NOMO-1 treated with dmso at 0.1 percent for 144 hours (cell line): ENCODE measurements around the gene SALL3.
"Not testable (repeated sequence)": the region's sequence is repeated elsewhere in the genome, so short reads cannot be mapped to it uniquely, and the experiment has no call there.

Experiments
- DNase-seq: peaks from one replicate; lab custom pipeline; 2025; ENCODE audit not compliant: unreplicated experiment; lab: John Stamatoyannopoulos, UW

The SALL3 gene

DNA sequence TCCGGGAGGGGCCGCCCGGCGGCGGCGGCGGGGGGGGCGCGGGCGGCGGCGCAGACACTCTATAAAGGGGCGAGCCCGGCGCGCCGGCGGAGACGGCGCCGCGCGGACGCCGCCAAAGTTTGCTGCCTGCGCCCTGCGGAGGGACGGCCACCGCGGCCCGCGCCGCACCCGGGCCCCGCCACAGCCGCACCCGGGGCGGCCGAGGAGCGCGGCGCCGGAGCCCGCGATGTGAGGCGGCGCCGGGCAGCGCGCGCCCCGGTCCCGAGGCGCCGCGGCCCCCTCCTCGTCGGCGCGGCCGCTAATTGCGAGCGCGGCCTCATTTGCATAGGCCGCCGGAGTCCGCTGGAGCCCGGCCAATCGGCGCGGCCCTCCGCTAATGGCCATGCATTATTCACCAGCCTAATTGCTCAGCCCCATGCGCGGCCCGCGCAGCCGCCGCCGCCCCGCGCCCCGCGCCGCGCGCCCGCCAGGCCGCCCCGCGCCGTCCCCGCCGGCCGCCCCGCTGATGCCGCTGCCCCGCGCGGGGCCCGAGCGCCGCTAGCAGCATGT is at the start of gene SALL3:
SALL3 (plus strand) TSS at position 89 of the 549 bp plus-strand sequence; CDS start at position 546, 457 bp downstream.
- DNase-seq, result no peak

DNA sequence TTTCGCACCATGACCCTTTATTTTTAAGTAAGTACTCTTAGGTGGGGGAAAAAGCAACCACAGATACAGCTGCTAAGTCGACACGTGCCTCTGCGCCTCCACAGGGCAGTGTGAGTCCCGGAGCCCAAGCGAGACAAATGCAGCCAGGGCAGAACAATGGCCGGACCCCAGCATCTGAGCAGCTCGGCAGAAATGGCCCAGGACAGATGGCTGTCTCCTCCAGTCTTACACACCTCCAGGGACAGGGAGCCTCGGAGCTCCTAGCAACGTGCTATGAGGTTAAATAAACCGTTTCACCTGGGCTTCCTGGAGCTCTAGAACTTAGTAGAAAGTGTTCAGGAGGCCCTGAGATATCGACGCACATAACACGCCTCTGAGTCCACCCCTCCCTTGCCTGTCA is 47.3 kb upstream of the SALL3 start:
- DNase-seq, result no peak

DNA sequence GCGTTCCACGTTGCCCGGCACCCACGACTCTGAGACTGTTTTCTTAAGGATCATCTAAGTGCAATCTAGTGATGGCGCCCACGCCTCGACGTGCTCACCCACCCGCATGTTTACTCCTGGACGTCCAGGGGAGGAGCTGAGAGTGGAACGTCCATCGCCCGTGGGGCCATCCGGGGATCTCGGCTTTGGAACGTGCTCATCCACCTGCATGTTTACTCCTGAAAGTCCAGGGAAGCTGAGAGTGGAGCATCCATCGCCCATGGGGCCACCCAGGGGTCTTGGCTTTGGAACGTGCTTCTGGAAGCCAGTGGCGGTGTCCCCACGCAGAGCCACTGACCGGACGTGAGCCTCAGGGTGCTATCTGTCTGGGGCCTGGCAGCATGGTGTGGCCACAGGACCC is 45.6 kb upstream of the SALL3 start:
- DNase-seq, result no peak

DNA sequence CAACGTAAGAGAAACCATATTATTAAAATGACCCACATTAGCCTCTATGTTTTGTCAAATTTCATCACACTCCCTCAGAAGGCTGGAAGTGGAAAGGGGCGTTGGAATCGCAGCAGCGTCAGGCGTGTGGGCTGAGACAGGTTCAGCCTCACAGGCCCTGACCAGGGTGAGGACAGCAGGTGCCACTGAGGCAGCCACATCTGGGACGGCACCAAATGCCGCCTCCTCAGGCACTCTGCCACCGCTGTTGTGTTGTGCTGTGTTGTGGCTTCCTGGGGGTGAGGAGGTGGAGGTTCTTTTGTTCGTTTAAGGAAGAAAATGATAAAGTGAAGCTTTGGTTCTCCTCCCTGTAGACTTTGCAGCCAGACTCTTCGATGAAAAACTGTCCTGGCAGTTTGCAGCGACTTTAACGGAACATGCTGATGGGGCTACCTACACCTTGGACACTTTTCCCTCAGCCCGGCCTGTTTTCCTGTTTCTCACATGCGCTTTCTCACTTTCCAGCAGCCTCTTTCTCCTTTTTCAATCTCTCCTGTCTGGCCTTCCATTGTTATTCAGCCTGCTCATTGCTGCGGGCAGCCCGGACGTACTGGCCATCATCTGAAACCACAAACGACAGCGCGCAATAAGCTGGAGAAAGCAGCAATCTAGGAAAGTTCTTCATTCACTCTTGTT is 44.9 kb upstream of the SALL3 start:
- DNase-seq, result no peak

DNA sequence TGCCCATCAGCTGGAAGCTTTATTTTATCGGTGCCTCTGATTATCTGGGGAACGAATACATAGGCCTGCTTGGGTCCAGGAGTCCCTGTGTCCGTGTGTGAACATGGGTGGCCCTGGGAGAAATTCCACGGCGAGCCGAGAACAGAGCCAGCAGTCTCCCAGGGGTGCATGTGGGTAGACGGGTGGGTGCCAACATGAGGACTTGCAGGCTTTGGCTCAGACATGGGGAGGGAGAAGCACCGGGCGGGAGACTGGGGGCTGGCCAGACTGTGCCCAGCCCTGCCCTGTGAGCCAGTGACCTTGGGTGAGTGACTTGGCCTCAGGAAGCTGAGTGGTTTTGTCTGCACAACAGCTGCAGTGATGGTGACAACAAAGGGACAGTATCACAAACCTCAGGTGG is 44.2 kb upstream of the SALL3 start:
- DNase-seq, result no peak

DNA sequence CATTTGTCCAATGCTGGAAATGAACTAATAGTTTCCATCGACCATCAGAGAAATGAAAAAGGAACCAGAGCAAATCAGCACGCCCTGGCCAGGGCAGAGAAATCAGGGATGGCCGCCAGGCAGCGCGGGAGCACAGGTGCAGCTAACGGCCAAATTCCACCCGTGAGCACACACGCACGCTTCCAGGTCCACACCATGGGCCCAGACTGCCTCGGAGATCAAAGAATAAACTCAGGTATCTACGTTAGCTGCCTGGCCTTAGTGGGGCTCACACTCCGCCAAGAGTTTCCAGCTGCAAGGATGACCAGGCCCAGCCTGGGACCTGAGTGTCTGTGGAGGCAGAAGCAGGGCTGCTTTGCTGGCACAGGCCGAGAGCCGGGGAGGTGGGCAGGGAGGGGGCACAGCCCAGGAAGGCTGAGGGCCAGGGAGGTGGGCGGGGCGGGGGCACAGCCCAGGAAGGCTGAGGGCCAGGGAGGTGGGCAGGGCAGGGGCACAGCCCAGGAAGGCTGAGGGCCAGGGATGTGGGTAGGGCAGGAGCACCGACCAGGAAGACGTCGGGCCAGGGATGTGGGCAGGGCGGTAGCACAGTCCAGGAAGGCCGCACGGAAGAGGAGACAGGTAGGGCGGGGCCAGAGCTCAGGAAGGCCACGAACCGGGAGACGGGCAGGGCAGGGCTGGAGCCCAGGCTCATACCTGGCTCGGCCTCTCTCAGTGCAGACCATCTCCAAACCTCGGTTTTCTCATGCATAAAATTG is 43.2 kb upstream of the SALL3 start:
- DNase-seq, result no peak

DNA sequence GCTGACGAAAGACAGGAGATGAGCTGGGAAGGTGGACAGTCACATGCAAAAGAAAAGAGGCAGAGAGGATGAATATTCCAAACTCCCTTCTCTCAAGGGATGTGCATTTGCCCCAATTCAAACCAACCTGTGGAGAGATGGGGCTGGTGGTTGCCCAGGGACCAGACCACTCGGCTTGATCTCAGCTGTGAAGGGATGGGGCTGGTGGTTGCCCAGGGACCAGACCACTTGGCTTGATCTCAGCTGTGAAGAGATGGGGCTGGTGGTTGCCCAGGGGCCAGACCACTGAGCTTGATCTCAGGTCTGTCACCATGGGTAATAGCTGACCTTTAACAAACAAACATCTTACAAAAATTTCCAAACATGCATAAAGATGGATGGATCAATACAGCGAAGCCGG is 42.5 kb upstream of the SALL3 start:
- DNase-seq, result no peak

DNA sequence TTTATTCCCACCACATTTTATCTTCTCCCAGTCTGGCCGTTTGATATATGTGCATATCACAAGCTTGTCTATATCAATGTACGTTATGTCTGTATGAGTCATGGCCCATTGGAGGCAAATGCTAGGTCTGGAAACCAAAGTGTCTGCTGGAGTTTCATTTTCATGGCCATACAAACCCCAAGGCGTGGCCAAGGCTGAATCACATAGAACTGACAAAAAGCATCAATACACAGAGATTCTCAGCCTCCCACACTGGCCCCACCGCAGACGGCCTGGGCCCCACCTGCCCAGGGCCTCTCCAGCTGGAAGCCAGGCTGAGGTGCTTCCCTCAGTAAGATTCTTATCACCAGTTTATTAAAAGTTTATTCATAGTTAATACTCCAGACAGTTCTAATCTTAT is 40.5 kb upstream of the SALL3 start:
- DNase-seq, result no peak

DNA sequence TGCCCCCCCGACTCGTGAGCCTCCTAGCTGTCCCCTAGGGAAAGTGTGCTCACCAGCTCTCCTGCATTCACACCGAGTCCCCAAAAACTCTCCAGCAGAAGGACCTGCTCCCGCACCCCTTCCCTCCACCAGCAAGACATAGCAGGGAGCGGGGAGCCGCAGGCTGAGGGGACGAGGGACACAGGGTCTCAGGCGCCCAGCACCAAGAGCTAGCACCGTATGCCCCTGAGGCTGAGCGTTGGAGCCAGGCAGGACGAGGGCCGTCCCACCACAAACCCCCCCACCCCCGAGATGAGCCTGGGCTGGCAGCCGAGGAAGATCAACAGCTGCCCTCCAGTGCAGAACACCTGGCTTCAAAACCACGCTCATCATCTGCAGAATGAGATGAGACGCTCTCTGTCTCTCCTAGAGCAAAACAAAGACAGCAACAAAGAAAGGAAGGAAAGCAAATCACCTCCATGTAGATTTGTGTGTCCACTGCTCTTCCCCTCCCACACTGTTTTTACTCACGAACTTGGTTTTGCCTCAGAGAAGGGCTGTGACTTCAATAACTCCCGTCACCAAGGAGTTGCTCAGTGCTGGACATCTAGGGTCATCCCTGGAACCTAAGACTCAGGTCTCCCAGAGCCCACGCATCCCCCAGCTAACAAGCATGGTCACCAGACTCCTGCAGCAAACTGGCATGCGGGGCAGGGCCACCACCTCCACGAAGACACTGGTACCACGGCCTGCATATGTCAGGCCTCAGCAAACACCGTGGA is 39.7 kb upstream of the SALL3 start:
- DNase-seq, result no peak

DNA sequence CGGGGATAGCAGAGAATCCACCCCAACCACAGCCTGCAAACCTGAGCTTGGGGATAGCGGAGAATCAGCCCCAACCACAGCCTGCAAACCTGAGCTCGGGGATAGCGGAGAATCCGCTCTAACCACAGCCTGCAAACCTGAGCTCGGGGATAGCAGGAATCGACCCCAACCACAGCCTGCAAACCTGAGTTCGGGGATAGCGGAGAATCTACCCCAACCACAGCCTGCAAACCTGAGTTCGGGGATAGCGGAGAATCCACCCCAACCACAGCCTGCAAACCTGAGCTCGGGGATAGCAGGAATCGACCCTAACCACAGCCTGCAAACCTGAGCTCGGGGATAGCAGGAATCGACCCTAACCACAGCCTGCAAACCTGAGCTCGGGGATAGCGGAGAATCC is 37.4 kb upstream of the SALL3 start:
- not testable (repeated sequence) for DNase-seq

DNA sequence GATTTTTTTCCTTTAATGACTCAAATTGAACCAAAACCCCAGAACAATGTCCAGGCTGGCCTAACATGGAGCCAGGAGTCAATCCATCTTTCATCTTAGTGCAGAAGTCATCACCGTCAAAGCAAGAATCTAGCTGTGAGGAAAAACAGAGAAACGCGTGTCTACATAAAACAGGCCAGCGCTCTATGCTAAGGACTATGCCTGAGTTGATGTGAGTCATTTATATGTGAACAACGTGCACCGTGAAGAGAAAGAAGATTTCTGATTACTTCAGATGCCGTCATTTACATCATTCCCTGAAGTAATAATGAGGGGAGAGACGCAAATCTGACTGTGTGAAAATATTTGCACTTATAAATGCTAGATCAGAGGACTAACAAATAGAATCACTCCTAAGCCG is 34.0 kb upstream of the SALL3 start:
- no peak for DNase-seq

DNA sequence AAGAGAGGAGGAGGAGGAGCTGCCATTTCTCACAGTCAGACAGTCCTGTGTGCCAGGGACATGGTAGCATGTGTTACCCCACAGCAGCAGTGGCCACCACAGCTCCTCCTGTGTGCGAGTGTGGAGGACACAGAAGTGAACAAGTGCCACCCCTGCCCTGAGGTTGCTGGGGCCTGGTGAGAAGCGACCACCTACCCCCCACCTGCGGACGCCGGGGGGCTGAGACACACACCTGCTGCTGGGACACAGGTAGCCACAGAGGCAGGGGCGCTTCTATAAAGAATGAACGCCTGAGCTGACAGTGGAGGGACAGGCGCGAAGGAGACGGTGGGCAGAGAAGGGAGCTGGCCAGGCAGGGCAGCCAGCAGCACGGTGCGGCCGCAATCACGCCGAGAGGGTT is 32.3 kb upstream of the SALL3 start:
- DNase-seq, result no peak

DNA sequence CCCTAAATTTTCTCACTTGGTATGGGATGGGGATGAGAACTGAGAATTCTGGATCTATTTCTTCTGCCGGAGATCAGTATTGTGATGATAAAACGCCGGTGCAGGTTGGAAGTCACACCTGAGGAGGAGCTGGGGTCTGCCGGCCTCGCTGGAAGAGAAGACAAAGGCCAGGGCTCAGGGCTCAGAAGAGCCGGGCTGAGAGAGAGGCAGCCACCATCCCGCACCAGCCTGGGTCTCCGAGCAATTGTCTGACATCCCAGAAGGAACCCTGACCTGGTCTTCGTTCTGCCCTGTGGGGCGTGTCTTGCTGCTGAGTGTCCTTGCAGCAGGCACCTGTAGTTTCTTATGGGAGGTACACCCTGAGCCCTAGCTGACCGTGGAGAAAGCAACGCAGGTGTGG is 31.4 kb upstream of the SALL3 start:
- DNase-seq, result no peak

DNA sequence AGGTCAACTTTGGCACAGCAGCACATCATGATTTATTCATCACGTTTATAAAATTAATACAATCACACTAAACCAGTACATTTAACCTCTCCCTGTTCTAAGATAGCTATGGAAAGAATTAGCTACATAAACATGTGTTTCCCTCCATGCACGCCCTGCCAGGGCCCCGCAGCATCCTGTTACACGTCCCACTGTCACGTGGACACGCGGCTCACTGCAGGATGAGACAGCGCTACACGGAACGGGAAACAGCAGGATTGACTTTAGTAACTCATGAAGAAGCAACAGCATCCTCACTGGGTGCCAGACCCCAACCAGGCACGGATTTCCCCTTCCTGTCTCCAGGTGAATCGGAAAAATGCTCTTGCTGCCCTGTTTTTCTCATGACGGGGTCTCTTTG is 30.9 kb upstream of the SALL3 start:
- no peak for DNase-seq

DNA sequence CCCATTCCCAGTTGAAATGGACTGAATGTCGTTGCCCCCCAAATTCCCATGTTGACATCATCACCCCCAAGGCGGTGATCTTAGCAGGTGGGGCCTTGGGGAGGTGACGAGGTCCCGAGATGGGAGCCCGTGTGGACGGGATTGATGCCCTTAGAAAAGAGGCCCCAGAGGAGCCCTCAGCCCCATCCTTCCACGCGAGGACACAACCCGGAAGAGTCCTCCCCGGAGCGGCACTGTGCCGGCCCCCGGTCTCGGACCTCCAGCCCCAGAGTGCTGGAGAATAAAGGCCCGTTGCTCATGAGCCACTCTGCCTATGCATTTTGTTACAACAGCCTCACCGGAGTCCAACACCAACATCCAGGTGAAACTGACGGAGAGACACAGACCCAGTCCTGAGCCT is 30.4 kb upstream of the SALL3 start:
- no peak for DNase-seq

DNA sequence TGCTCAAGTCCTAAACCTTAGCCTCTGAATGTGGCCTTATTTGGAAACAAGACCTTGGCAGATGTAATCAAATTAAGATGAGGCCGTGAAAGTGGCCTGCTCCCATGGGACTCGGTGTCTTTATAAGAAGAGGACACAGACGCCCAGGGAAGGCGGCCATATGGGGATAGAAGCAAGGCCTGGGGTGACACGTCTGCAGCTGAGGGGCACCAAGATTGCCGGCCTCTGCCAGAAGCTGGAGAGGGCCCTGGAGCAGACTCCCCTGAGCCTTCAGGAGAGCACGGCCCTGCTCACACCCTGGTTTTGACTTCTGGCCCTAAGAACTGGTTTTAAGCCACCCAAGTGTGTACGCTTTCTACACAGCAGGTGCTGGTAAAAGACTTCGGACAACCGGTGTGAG is 29.2 kb upstream of the SALL3 start:
- DNase-seq, result no peak

DNA sequence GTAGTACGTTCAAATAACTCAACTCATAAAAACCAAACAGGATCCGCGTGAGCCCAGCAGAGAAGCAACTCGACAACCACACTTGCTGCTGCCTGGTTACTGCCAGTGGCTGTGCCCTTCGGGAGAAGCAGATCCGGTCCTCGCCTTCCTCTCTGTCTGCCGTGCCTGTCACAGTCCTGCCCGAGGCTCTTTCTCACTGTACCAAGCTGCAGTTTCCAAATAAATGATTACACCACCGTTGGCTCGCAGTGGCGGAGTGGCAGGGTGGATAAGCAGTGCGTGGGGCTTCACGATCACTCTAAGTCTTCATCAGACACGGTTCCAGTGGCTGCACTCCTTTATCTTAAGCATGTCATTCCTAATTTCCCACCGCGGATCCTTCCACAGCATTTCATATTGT is 26.1 kb upstream of the SALL3 start:
- DNase-seq, result no peak

DNA sequence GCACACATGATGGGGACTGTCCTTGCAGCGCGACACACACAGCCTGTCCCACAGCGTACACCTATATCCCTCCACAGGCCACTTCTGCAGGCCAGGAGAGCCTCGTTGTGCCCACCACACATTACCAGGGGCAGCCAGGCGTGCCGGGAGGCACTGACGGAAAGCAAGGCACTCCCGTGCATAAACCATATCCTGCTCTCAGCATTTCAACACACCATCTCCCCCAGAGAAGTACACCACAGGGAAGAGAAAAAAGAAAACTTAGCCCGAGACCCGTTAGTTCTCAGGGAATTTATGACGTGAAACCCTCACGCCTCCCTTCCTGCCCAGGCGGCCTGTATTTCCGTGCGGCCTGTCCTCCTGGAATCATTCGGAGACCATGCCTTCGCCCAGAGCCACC is 24.6 kb upstream of the SALL3 start:
- no peak for DNase-seq

DNA sequence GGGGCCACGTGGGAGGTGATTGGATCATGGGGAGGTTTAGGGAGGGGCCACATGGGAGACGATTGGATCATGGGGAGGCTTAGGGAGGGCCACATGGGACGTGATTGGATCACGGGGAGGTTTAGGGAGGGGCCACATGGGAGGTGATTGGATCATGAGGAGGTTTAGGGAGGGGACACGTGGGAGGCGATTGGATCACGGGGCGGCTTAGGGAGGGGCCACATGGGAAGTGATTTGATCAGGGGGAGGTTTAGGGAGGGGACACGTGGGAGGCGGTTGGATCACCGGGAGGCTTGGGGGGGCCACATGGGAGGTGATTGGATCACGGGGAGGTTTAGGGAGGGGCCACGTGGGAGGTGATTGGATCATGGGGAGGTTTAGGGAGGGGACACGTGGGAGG is 22.5 kb upstream of the SALL3 start:
- DNase-seq, result no peak

DNA sequence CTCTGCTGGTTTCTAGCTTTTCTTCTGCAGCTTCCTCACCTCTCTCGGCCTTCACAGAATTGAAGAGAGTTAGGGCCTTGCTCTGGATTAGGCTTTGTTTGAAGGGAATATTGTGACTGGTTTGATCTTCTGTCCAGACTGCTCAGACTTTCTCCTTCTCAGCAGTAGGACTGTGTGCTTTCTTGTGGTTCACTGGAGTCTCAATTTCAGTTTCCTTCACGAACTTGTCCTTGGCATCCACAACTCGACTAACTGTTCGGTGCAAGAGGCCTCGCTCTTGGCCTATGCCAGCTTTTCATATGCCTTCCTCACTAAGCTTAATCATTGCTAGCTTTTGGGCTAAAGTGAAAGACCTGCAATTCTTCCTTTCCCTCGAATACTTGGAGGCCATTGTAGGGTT is 18.9 kb upstream of the SALL3 start:
- no peak for DNase-seq

DNA sequence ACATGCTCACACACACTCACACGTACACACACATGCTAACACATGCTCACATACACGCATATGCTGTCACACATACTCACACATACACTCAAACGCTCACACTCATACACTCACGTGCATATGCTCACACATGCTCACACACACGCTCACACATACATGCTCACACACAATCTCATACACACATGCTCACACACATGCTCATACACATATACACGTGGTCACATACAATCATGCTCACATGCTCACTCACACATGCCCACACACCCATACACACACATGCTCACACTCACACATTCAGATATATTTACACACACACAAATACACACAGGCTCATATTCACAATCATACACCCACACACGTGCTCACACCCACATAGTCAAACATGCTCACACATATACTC is 17.5 kb upstream of the SALL3 start:
- no peak for DNase-seq

DNA sequence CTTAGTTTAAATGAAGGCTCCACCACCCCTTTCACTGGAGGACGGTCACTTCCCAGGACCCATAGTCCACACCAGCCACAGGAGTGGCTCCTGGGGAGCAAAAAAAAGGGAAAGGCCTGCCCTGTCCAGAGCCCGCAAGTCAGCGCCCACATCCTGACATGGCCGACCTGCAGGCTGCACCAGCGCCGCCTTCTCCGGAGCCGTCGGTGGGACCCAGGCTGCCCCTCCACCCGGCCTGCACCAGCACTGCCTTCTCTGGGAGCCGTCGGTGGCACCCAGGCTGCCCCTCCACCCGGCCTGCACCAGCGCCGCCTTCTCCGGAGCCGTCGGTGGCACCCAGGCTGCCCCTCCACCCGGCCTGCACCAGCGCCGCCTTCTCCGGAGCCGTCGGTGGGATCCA is 14.9 kb upstream of the SALL3 start:
- DNase-seq, result not testable (repeated sequence)
